ENCODE measurements around the gene FABP1. TPM values are rescaled to one million over a fixed set of nuclear protein-coding genes. Genes with fewer than 3 reads are reported as not detected.

The FABP1 gene
- total and polyA plus RNA-seq, 12 donors: 0.14 to 1.1 TPM; not detected in 10

GRCh38 chr2:88099798-88100488, 27.9 kb downstream of the FABP1 start:
- H3K27me3 ChIP-seq: no peaks in the 10 kb centered on the region
- no peak for TF ChIP-seq CTCF (IDR thresholded peaks at IDR 0.05)
- no peaks in the 10 kb centered on the region for H3K9me3 ChIP-seq
- DNase-seq (no peak), ATAC-seq (peak in 6 of 8 donors; percentile 21 to 60 (median 36))
- H3K27ac ChIP-seq: peak overlapping the region in 2 of 10 donors; percentile 8 to 24
- peaks cover 0 to 45% (median 0%) of the 10 kb centered on the region in 9 donors for H3K36me3 ChIP-seq
- peaks cover 0 to 36% (median 19%) of the 10 kb centered on the region in 9 donors for H3K4me1 ChIP-seq
- 37 to 40% methylated on average over 5 of the region's 5 CpGs for WGBS, 2 donors
- intact Hi-C loops (cut with DNase I): no loop called here
- H3K4me3 ChIP-seq: no peak overlapping the region

GRCh38 chr2:88098558-88098900, 29.3 kb downstream of the FABP1 start:
- DNase-seq (no peak), ATAC-seq (no peak)
- peaks cover 0 to 36% (median 19%) of the 10 kb centered on the region in 9 donors for H3K4me1 ChIP-seq
- H3K27ac ChIP-seq: peak overlapping the region in 4 of 10 donors; percentile 32 to 53 (median 40)
- TF ChIP-seq CTCF (IDR thresholded peaks at IDR 0.05): no peak
- no peaks in the 10 kb centered on the region for H3K27me3 ChIP-seq
- no peaks in the 10 kb centered on the region for H3K9me3 ChIP-seq
- peaks cover 0 to 43% (median 0%) of the 10 kb centered on the region in 9 donors for H3K36me3 ChIP-seq
- H3K4me3 ChIP-seq: no peak overlapping the region
- intact Hi-C loops (cut with DNase I): no loop called here

DNA sequence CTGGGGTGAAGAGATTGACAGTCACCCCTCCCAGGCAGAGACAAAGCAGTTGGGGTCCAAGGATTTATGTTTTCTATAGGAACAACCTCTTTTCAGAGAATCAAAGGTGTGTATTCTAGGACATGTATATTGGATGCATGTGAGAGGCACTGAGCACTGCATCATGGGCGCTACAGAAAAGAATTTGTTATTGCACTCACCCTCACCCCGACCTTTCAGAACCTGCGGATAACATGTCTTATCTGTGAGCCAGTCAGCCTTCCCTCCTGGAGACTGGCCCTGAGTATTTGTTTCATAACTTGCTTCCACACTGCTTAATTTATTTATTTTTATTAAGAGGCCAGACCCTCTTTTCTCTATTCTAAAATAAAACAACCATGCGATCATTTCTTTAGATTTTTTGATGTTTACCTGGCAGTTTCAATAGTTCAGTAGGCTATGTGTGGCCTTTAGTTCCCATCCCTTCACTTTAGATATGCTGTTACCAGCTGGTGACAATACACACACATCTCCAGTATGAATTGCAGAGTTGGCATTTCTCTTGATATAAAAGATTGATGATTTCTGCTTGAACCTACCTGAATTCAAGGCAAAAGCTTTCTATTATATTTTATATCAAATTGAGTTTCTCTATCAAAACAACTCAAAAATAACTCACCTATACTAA, 29.8 kb downstream of the FABP1 start:
- peaks cover 0 to 36% (median 19%) of the 10 kb centered on the region in 9 donors for H3K4me1 ChIP-seq
- WGBS, 2 donors: 37 to 50% methylated on average over 4 of the region's 4 CpGs
- DNase-seq: no peak
- no peaks in the 10 kb centered on the region for H3K9me3 ChIP-seq
- peak in 6 of 8 donors; percentile 42 to 79 (median 57) for ATAC-seq
- peak overlapping the region in 5 of 10 donors; percentile 22 to 53 (median 46) for H3K27ac ChIP-seq
- no peak for TF ChIP-seq CTCF (IDR thresholded peaks at IDR 0.05)
- H3K4me3 ChIP-seq: no peak overlapping the region
- no peaks in the 10 kb centered on the region for H3K27me3 ChIP-seq
- intact Hi-C loops (cut with DNase I): no loop called here
- H3K36me3 ChIP-seq: peaks cover 0 to 43% (median 0%) of the 10 kb centered on the region in 9 donors

DNA sequence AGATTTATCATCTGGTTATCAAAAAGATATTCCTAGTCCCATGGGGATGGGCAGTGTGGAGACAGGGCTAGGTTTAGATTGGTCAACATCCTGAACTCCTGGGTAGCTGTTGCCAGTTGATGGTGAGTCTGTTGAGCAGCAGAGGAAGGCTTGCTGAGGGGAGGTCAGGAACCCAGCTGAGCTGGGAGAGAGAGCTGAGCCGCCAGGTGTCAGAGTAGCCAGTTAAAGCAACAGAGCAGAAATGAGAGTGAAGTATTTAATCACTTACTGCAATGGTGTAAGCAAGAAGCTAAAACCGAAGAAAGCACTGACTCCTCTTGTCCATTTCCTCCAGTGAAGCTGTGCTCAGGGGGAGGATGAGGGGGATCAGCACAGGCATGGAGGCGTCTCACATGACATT, 30.7 kb downstream of the FABP1 start:
- intact Hi-C loops (cut with DNase I): no loop called here
- Histone ChIP-seq H3K36me3 (peaks cover 0 to 41% (median 0%) of the 10 kb centered on the region in 9 donors), H3K27me3 (no peaks in the 10 kb centered on the region), H3K4me3 (no peak overlapping the region), H3K27ac (peak overlapping the region in 3 of 10 donors; percentile 22 to 46 (median 46)), H3K4me1 (peaks cover 0 to 39% (median 19%) of the 10 kb centered on the region in 9 donors), H3K9me3 (no peaks in the 10 kb centered on the region)
- ATAC-seq (peak in 2 of 8 donors; percentile 6 to 21), DNase-seq (no peak)
- TF ChIP-seq CTCF (IDR thresholded peaks at IDR 0.05): no peak
- WGBS, 2 donors: 33 to 48% methylated on average over 3 of the region's 3 CpGs

All from heart right ventricle (tissue), 16 donors.